HAP-1 (cell line): ENCODE results near the gene DUSP6.
A peak's percentile ranks its signal among the peaks of the same experiment; 100 is the strongest.

Source experiments
- DNase-seq, 2 experiments: peaks; one replicate each; pipeline ENCODE4 v3.0.0-alpha.2; 2016 to 2020; ENCODE audit warnings: low spot score in 2 of 2
- H3K27me3 ChIP-seq: fragments of 250-450 bp; sonication (Bioruptor Pico); 2 replicates; pipeline ENCODE4 v1.5.1; 2020; ENCODE audit warnings: low read depth, mild to moderate bottlenecking, moderate library complexity
- H3K36me3 ChIP-seq: fragments of 250-450 bp; sonication (Bioruptor Pico); replicated peaks from 2 replicates; pipeline ENCODE4 v1.5.1; 2020; ENCODE audit warnings: mild to moderate bottlenecking
- H3K4me1 ChIP-seq: fragments of 250-450 bp; sonication (Bioruptor Pico); 2 replicates; pipeline ENCODE4 v1.5.1; 2020; ENCODE audit warnings: mild to moderate bottlenecking
- H3K4me3 ChIP-seq: fragments of 250-450 bp; sonication (Bioruptor Pico); 2 replicates; pipeline ENCODE4 v1.5.1; 2020; ENCODE audit warnings: mild to moderate bottlenecking, moderate library complexity
- H3K9me3 ChIP-seq: fragments of 250-450 bp; sonication (Bioruptor Pico); 2 replicates; pipeline ENCODE4 v1.5.1; 2020; ENCODE audit warnings: mild to moderate bottlenecking, moderate library complexity
- in situ Hi-C: fragments of 300-500 bp; cut with MboI; formaldehyde crosslinking; loops from 3 replicates; pipeline ENCODE4 v1.14.3; 2020; ENCODE audit warnings: low sequenced_read_pairs, inconsistent platforms, mixed read lengths

The DUSP6 gene

DNA sequence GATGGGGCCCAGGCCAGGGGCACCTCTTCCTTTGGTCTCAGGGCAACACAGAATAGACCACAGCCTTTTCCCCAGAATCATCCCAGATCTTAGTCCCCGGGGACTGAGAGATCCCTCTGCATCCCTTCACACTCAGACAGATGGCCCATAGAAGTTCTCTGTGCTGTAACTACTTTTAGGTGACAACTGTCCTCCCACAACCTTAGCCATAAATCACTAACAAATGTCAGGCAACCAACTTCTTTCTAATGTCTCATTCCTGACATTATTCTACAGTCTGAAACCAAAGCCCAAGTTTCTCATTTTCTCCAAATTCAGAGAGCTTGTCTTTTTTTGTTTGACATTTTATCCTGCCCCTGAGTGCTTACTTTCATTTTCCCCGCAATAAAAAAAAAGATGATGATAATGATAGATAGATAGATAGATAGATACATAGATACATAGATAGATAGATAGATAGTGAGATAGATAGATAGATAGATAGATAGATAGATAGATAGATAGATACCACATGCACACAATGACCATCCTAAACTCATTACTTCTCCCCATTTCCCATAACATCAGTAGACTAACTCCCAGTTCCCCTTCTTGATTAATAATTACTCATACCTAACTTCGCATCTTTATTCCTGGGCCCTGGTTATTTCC is 28.6 kb downstream of the DUSP6 start:
- H3K4me3 ChIP-seq, result no peak overlapping the region
- H3K4me1 ChIP-seq, result no peaks in the 10 kb centered on the region
- H3K27me3 ChIP-seq, result peaks cover 2% of the 10 kb centered on the region
- in situ Hi-C loops, result no loop called here
- H3K36me3 ChIP-seq, result no peaks in the 10 kb centered on the region
- DNase-seq, result no peak
- H3K9me3 ChIP-seq, result no peaks in the 10 kb centered on the region

DNA sequence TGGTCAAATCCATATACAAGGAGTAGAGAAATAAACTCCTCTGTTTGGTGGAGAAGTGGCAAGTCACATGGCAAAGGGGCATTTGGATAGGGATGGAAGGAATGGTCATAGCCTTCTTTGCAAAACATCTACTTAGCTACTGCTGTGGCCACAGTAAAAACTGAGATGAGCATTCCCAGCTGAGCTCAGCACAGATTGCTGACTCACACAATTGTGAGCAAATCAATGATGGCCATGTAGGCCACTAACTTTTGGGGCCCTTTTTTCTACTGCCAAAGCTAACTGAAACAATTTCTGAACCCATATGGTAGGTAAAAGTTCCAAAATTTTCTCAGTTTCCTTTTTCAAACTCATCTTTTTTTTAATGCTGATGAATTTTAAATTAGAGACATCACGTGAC is 31.6 kb downstream of the DUSP6 start:
- Histone ChIP-seq H3K36me3 (no peaks in the 10 kb centered on the region), H3K9me3 (no peaks in the 10 kb centered on the region), H3K27me3 (peaks cover 2% of the 10 kb centered on the region), H3K4me1 (peaks cover 9% of the 10 kb centered on the region; the same call in 1 of the 2 replicates), H3K4me3 (no peak overlapping the region)
- in situ Hi-C loops, result no loop called here
- DNase-seq, result no peak

DNA sequence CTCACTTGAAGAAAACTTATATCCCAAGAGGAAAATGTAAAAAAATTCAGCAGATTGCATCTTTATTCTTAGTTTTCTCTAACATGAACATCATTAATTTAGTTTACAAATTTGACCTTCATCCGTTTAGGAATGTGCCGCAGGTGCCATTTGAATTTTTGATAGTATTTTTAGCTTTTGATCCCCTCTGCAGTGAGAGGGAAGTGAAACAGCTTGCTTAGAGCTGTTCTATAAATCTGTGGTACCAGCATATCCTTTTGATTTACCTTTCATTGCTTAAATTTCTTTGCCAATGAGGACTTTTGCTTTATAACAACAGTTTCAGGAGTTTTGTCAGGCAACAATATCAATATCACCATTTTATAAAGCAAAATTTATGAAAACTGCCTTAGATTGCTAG is 32.7 kb downstream of the DUSP6 start:
- no peak overlapping the region for H3K4me3 ChIP-seq
- no peaks in the 10 kb centered on the region for H3K9me3 ChIP-seq
- no peaks in the 10 kb centered on the region for H3K36me3 ChIP-seq
- DNase-seq, result no peak
- H3K27me3 ChIP-seq, result peaks cover under 1% of the 10 kb centered on the region
- H3K4me1 ChIP-seq, result peaks cover 9% of the 10 kb centered on the region; the same call in 1 of the 2 replicates
- in situ Hi-C loops, result no loop called here

DNA sequence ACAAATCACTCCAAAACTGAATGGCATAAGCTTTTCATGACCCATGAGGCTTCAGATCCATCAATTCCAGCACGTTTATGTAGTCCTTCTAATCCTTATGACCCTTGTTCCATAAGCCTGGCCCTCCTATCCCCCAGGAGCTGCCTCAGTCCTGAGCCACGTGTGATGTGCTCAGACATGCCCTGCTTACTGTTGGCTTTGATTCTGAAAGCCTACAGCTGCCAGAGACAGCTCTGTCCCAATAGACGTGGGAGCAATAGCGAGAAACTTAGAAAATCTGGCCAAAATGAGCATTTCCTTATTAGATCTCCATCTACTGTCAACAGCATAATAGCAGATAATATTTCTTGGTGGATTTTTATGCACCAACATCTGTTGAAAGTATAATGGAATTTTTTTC is 33.2 kb downstream of the DUSP6 start:
- no peaks in the 10 kb centered on the region for H3K36me3 ChIP-seq
- in situ Hi-C loops, result no loop called here
- no peaks in the 10 kb centered on the region for H3K9me3 ChIP-seq
- no peaks in the 10 kb centered on the region; the same call in 1 of the 2 replicates for H3K27me3 ChIP-seq
- no peak for DNase-seq
- peaks cover 9% of the 10 kb centered on the region; the same call in 1 of the 2 replicates for H3K4me1 ChIP-seq
- no peak overlapping the region for H3K4me3 ChIP-seq

DNA sequence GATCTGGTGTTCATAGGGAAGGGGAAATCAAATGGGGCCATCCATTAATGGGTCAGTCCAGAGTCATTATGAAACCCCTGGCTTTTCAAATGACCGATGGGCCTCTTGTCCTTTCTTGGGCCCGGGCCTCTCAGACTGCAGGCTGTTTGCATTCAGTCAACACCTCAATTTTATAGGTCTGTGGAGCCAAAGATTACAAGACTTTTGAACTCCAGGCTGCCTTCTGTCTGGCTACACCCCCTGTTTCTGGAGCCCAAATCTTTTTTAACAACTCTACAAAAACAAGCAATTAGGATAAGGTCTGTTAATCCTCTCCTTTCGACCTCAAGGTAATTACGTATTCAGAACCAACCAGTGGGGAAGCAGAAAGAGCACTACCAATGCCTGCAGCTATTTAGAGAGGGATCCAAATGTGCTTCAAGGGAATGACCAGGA is 35.6 kb downstream of the DUSP6 start:
- DNase-seq, result peak; percentile 33 to 64
- Histone ChIP-seq H3K27me3 (no peaks in the 10 kb centered on the region; the same call in 1 of the 2 replicates), H3K36me3 (no peaks in the 10 kb centered on the region), H3K9me3 (no peaks in the 10 kb centered on the region), H3K4me1 (peaks cover 9% of the 10 kb centered on the region; the same call in 1 of the 2 replicates), H3K4me3 (no peak overlapping the region)
- in situ Hi-C loops, result no loop called here

DNA sequence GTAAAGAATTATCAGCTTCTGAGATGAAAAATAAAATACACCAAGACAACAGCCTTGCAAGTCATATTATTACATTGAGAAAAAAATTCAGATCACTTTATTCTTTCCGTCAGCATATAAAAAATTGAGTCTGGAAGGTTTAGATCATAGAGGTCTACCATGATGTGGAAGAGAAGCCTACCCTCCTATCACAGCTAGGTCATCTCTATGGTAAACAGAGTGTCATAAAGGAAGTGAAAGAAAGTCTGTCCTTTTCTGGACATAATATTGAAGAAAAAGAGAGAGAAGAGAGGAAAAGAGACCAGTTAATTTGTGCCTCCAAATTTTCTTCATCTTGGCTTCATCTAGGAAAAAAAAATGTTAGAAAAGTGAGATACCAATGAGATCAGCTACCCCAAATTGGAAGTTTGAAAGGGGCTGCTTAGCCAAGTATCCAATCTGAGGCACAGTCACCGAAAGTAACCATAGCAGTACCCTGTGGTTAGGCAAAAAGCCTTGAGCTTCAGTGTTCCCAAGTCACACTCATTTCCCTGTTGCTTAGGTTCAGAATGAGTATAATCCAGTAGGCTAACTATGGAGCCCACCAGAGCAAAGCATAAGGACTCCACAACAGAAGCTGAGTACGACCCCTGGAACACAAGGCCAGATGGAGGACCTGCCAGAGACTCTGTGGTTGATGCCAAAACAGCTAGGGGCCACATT is 38.1 kb downstream of the DUSP6 start:
- DNase-seq, result no peak
- peaks cover 9% of the 10 kb centered on the region; the same call in 1 of the 2 replicates for H3K4me1 ChIP-seq
- no peaks in the 10 kb centered on the region for H3K27me3 ChIP-seq
- no peak overlapping the region for H3K4me3 ChIP-seq
- in situ Hi-C loops, result no loop called here
- H3K36me3 ChIP-seq, result no peaks in the 10 kb centered on the region
- H3K9me3 ChIP-seq, result no peaks in the 10 kb centered on the region

DNA sequence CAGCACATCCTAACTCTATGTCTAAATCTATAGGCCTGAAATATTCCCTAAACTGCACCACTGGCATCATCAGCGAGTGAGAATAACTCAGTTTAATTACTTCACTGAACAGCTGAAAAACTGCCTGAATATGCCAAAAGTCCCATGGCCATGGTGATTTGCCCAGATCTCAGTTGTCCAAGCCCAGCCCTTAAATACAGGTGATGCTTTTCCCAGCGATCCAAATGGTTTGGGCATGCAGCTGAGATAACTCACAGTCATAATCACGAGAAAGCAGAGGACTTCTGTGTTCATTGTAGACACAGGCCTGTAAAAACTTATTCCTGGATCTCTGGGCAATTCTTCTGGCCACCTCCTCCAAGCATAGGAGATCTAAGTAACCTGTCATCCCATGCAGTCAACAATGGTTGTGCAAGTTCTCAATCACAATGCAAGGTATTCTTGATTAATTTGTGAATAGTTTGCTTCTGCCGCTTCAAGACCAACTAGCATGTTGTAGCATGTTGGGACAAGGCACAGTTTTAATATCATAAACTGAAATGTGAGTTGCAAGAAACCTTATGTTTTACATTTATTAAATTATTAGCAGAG is 40.5 kb downstream of the DUSP6 start:
- Histone ChIP-seq H3K9me3 (no peaks in the 10 kb centered on the region), H3K4me1 (peaks cover 4% of the 10 kb centered on the region; the same call in 1 of the 2 replicates), H3K27me3 (no peaks in the 10 kb centered on the region; the same call in 1 of the 2 replicates), H3K36me3 (no peaks in the 10 kb centered on the region), H3K4me3 (no peak overlapping the region)
- in situ Hi-C loops, result no loop called here
- no peak for DNase-seq

DNA sequence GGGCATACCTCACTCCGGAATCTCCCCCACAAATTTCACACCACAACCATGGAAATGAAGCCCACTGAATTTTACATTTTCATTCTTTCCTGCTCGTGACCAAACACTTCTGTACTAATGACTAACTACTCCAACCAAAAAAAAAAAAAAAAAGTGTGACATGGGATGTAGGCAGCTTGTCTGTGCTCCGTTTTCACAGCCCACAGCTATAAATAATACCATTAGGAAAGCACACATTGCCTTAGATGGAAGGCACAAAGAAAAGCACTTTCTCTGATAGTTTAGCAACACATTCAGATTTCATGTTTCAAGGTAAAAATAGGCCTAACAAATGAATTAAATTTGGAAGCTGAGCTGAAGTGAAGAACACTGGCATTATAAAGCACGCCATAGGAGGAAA is 42.5 kb downstream of the DUSP6 start:
- in situ Hi-C loops, result no loop called here
- no peaks in the 10 kb centered on the region; the same call in 1 of the 2 replicates for H3K27me3 ChIP-seq
- no peak for DNase-seq

DNA sequence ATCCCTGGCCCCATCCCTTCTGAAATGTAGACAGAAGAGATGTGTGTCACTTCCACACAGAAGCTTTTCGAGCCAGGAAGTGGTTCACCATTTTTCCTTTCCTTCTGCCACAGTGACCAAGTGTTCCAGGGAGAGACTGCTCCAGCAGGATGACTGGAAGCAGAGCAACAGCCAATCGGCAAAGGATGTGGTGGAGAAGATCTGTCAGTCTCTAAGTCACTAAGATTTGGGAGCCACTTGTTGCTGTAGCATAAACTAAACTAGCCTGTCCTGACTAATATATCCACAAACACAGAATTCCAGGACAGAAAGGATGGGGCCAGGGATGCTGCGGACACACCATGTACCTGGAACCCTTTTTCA is 42.9 kb downstream of the DUSP6 start:
- H3K4me3 ChIP-seq, result no peak overlapping the region
- in situ Hi-C loops, result no loop called here
- no peaks in the 10 kb centered on the region for H3K4me1 ChIP-seq
- no peaks in the 10 kb centered on the region for H3K9me3 ChIP-seq
- H3K36me3 ChIP-seq, result no peaks in the 10 kb centered on the region
- H3K27me3 ChIP-seq, result no peaks in the 10 kb centered on the region; the same call in 1 of the 2 replicates
- no peak for DNase-seq

More for the DNA sequence above, 42.5 kb downstream of the DUSP6 start:
- Histone ChIP-seq H3K36me3 (no peaks in the 10 kb centered on the region), H3K4me3 (no peak overlapping the region), H3K9me3 (no peaks in the 10 kb centered on the region), H3K4me1 (no peaks in the 10 kb centered on the region)

DNA sequence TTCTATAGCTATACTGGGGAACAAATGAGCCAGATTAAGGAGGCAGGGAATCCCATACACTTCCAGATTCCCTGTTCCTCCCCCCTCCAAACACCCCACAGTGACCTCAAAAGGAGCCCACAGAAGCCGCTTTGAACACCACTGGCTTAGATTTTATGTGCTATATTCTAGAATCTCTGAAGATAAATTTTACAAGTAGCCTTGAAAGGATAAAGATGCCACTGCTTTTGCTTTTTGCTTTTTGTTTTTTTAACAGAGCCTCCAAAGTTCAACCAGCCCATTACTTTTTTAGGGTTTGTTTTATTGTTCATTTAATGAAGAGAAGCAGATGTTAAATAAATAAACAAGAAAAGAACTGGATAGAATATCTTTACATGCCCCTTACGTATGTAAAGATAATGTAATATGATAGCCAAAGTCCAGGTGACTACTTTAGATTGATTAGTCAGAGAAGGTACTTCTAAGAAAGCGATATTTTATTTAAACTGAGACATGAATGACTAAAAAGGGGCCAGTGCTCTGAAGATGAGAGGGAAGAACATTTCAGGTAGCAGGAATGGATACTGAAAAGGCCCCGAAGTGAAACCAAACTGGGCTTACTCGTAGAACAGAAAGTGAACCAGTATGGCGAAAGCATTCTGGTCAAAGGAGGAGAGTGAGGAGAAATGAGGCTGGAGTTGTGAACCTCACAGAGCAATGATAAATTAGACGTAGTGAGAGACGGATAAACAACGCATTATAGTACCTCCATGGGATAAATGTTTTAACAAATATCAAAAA is 44.6 kb downstream of the DUSP6 start:
- Histone ChIP-seq H3K4me3 (no peak overlapping the region), H3K9me3 (no peaks in the 10 kb centered on the region), H3K36me3 (no peaks in the 10 kb centered on the region), H3K27me3 (no peaks in the 10 kb centered on the region; the same call in 1 of the 2 replicates), H3K4me1 (no peaks in the 10 kb centered on the region)
- DNase-seq, result no peak
- in situ Hi-C loops, result no loop called here

DNA sequence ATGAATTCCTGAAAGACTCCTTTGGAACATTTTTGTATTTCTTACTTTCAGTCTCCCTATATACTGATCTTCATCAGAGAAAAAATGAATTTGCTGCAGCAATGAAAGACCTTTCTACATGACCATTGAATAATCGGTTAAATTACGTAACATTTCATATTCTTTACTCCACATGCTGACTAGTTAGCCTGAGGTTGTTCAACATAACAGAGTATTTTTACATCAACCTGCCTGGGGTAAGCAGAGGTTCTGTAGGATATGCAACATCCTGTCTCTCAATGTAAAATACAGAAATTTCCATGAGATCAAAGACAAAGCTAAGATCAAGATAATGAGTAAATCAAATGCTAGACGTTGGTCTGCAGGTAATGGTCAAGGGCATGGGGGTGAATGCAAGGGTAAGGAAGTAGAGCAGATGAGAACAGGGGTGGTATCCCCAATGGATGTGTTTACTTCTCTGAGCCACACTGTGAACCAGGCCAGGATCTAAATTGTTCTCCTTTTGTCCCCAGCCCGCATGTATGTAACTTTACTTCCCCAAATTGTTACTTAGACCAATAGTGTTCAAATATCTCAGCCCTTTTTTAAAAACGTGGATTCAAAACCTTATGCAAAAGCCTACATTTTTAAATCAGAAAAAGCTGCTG is 45.4 kb downstream of the DUSP6 start:
- DNase-seq, result no peak
- Histone ChIP-seq H3K36me3 (no peaks in the 10 kb centered on the region), H3K27me3 (no peaks in the 10 kb centered on the region; the same call in 1 of the 2 replicates), H3K4me3 (no peak overlapping the region), H3K4me1 (no peaks in the 10 kb centered on the region), H3K9me3 (no peaks in the 10 kb centered on the region)
- in situ Hi-C loops, result no loop called here

DNA sequence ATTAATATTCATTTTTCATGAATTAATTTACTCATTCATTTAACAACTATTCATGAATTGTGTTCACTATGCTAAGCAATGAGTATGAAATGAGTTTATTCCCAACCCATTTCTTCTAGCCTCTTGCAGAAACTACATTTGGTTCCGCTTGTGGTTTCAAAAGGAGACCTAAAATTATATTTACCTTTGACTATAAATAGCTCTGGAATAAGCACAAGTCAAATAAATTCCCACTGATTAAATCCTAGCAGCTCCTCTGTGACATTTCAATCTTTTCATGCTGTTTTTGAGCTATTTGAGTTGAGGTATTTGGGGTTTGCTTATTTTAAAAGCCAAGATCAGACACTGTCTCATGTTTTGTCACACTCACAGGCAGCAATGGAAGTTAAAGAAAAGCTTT is 46.9 kb downstream of the DUSP6 start:
- in situ Hi-C loops, result no loop called here
- no peak overlapping the region for H3K4me3 ChIP-seq
- no peak for DNase-seq
- H3K4me1 ChIP-seq, result no peaks in the 10 kb centered on the region
- no peaks in the 10 kb centered on the region for H3K9me3 ChIP-seq
- H3K36me3 ChIP-seq, result no peaks in the 10 kb centered on the region
- H3K27me3 ChIP-seq, result no peaks in the 10 kb centered on the region; the same call in 1 of the 2 replicates

DNA sequence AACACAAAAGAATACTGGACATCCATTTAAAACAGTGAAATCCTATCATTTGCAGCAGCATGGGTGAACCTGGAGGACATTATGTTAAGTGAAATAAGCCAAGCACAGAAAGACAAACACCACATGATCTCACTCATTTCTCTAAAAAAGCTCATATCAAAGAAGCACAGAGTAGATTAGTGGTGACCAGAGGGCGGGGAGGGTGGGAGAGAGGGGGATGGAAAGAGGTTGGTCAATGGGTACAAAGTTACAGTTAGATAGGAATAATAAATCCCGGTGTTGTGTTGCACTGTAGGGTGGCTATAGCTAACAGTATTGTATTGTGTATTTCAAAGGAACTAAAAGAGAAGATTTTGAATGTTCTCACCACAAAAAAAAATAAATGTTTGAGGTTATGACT is 52.4 kb downstream of the DUSP6 start:
- no peak for DNase-seq
- Histone ChIP-seq H3K9me3 (no peaks in the 10 kb centered on the region), H3K4me3 (no peak overlapping the region), H3K27me3 (no peaks in the 10 kb centered on the region), H3K36me3 (no peaks in the 10 kb centered on the region), H3K4me1 (no peaks in the 10 kb centered on the region)
- in situ Hi-C loops, result no loop called here
